Measurements from ENCODE around the gene COL5A1. TPM values are rescaled to one million over a fixed set of nuclear protein-coding genes. Genes with fewer than 3 reads are reported as not detected.
A peak's percentile ranks its signal among the peaks of the same experiment; 100 is the strongest.

COL5A1 gene
- total RNA-seq, 1 experiment from 2014 or later = 5.4 TPM

DNA sequence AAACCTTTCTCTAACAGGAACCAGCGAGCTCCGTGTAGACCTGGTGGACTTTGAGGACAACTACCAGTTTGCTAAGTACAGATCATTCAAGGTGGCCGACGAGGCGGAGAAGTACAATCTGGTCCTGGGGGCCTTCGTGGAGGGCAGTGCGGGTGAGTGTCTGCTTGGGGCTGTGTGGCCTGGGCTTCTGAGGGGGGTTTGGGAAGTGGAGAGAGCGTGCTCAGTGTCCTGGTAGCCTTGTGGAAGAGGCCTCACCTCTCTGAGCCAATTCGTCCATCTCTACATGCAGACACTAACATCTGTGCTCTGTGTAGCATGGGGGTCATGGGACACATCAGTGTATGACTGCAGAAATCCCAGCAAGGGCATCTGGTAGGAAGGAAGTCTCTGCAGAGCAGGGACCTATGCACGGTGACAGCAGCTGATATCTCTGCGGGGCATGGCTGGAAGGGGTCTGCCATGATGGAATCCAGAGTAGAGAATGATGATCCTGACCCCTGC lies 244.9 kb downstream of the COL5A1 start:
- no peak for DNase-seq (ENCODE audit: low read depth)

DNA sequence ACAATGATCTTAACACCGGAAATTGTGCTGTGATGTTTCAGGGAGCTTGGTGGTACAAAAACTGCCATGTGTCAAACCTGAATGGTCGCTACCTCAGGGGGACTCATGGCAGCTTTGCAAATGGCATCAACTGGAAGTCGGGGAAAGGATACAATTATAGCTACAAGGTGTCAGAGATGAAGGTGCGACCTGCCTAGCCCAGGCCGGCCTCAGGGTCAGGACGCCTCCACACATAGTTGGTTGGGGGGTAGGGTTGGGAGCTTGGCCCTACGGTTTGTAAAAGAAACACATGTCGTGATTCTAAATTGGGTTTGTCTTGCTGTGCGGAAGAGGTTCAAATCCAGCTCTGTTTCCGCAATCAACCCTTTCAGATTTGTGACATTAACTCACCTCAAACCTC lies 245.6 kb downstream of the COL5A1 start:
- DNase-seq (ENCODE audit: low read depth) = no peak

GRCh38 chr9:134887686-134888602 lies 246.3 kb downstream of the COL5A1 start:
- DNase-seq (ENCODE audit: low read depth) = no peak

GRCh38 chr9:134888603-134889190 lies 247.1 kb downstream of the COL5A1 start:
- DNase-seq (ENCODE audit: low read depth) = no peak

DNA sequence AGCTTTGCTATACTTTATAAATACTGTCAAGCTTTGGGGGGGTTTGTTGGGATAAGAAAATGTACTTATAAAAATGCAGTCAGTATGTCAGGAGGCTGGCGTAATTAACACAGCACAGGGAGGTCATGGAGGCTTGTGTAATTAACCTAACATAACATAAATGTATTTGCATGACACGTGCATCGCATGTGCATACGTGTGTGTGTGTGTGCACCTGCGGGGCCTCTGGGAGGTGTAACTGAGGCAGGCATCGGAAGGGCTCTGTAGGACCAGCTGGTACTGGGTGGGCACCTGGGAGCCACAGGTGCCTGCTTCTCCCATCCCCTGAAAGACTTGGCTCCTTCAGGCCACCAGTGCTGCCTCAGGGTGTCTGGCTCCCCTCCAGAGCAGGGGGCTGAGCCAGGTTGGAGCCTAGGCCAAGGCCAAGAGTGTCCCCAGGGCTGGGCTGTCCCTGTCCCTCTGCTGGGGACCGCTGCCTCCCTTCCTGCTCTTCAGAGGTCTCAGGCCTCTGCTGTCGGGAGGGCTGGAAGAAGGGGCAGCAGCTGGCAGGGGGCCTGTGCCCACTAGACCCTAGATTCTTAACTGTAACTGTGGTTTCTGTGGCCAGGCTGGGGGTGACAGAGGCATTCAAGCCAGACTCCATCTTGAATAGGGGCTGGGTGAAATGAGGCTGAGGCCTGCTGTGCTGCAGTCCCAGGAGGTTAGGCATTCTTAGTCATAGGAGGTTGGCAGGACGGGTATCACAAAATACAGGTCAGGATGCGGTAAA lies 248.0 kb downstream of the COL5A1 start:
- no peak for DNase-seq (ENCODE audit: low read depth)

- no peak for DNase-seq (ENCODE audit: low read depth)
Observed at GRCh38 chr9:134890155-134890495, 248.5 kb downstream of the COL5A1 start.

DNA sequence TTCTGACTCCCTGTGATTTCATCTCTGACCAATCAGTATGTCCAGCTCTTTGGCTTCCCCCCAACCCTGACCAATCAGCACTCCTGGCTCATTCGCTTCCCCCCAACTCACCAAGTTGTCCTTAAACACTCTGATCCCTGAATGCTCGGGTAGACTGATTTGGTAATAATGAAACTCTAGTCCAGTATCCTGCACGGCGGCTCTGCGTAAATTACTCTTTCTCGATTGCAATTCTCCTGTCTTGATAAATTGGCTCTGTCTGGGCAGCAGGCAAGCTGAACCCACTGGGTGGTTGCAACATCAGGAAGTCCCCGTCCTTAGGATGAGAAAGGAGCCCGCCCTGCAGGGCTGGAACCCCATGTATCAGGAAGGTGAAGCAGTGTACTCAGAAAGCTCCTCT lies 249.4 kb downstream of the COL5A1 start:
- DNase-seq (ENCODE audit: low read depth) = no peak

DNA sequence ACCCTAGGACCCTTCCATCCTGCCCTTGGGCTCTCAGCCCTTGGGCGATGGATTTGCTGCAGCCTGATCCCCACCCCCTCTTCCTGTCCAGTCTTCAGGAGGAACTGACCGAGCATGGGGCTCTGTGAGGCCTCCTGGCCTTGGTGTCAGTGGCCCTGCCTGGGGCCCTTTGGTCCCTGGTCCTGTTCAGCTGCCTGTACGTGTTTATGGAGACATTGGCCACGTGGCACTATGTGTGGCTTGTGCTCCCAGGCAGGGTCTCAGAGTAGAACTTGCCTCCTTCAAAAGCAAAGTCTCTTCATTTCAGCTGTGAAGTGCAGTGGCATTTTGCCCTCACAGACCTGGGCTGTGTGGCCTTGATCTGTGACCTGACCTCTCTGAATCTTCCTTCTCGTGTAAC lies 250.1 kb downstream of the COL5A1 start:
- no peak for DNase-seq (ENCODE audit: low read depth)

- no peak for DNase-seq (ENCODE audit: low read depth)
Observed at GRCh38 chr9:134892221-134892620, 250.6 kb downstream of the COL5A1 start.

- DNase-seq (ENCODE audit: low read depth) = no peak
Observed at GRCh38 chr9:134892820-134893420, 251.3 kb downstream of the COL5A1 start.

Small RNA genes lying within 50 kb of the gene (small RNA-seq; reads per million reads assigned to genes)
- gene AL603650.1 (not detected), gene MIR3689A (not detected), gene MIR3689B (not detected), gene MIR3689C (not detected), gene MIR3689D1 (not detected), gene MIR3689D2 (0.95 reads per million, percentile 73 among the genes with 10 or more reads in this experiment), gene MIR3689E (not detected), gene MIR3689F (1.1 reads per million, percentile 75 among the genes with 10 or more reads in this experiment)

Other genes starting within 250 kb of the COL5A1 start
- gene FCN2, start 239.0 kb downstream of the COL5A1 start, total RNA-seq (2014; rRNA removed; shearing (Covaris generic)) = not detected in 2 replicates

Data from HT1080 (cell line).